GM18907 (cell line): ENCODE results near the gene COG5.

Experiments
- ATAC-seq: cut with Tn5 transposase; IDR thresholded peaks from one replicate; pipeline ENCODE4 v1.9.1; 2021; ENCODE audit warnings: mild to moderate bottlenecking, moderate library complexity; ENCODE audit not compliant: unreplicated experiment

Gene COG5

DNA sequence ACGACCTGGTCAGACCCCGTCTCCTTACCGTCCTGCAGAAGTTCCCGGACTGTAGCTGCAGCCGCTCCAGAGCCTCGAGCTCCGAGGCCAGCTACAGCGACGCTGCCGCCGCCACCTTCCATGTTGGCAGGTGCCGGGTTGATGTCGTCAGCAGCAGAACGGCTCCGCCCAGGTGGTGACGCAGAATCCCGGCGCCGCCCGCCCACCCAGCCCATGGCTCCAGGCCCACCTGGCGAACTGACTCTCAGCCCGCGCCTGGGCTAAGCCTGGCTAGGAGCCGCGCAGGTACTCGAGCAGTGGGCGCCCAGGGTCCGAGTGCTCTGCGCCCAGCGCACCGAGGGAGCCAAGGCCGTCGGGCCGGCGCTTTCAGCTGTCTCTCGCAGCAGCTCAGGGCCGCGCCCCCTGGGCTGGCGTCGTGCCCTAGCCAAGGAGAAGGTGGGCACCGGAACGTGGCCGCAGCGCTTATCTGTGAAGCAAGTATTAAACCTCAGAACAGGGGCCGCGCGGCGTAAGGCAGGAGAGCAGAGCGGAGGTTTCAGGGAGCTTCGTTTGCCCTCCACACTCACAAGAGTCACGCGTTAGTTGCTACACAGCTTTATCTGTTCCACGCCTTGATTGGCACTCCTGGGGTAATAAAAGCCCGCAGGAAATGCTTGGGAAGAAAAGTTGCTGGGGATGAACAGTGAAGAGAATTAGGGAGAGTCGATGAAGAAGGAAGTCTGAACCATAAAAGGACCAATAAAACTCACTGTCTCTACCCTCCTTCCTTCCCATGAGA is at the start of gene COG5, which contains the start of gene DUS4L:
Gene COG5, minus strand, starts transcription at position 146 of the 778 bp plus-strand sequence. Its CDS starts 24 bp downstream, at position 122.
Gene DUS4L, plus strand, starts transcription at position 197 of the 778 bp plus-strand sequence. CDS start 3,100 bp downstream, outside the sequence.
- peak; percentile 94 for ATAC-seq

DNA sequence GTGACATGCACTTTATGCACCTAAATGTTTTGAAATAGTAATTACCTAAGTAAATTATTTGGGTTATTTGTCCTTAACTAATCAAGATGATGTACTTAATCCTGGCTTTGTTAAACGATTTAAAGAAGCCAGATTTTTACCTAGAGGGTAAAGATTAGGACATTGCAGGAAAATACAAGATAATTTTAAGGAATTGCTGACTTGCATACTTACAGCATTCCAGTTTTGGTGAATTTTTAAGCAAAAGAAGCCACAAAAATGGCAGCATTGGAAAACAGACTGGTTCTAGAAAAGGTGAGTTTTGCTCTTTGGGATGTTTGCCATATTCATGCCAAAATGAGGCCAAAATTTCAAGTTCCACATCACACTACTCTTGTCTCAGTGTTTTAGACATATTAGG is 49.7 kb upstream of the COG5 start:
- no peak for ATAC-seq

GRCh38 chr7:107610323-107610722 is 46.6 kb upstream of the COG5 start:
- no peak for ATAC-seq

DNA sequence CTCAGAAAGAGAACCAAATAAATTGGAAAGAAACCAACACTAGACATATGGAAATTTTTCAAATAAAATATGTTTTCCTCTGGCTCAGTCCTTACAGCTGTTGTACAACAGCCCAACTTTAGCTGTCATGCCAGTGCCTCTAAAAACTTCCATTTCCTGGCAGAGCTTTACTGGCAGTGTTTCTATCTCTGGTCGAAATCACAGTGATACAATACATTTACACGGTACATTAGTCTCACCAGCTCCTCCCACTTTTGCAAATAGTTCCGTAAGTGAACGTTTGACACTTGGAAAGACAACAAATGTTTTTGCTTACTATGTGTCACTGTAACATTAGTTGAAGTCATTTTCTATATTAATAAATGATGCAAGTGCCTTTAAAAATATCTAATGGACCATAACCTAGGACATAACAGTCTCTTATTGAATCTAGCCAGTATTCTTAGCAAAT is 46.1 kb upstream of the COG5 start:
- no peak for ATAC-seq

DNA sequence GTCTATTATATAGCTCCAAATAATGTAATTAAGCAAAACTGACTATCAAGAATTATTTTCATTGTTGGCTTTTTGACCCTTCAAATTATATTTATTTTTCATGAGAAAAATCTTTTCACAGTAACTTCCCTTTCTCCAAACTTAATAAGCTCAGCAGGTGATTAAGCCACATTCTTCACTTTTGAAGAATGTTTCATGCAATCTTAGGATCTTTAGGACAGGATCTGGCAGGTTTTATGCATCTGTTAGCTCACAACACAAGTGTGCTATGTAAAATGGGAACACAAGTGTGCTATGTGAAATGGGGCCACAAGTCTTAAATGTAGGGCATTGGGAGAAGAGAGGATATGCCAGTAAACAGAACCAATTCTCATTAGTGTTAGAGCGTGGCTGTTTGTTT is 42.6 kb upstream of the COG5 start:
- ATAC-seq, result no peak

- no peak for ATAC-seq
Measured at GRCh38 chr7:107605218-107605815, 41.6 kb upstream of the COG5 start.

DNA sequence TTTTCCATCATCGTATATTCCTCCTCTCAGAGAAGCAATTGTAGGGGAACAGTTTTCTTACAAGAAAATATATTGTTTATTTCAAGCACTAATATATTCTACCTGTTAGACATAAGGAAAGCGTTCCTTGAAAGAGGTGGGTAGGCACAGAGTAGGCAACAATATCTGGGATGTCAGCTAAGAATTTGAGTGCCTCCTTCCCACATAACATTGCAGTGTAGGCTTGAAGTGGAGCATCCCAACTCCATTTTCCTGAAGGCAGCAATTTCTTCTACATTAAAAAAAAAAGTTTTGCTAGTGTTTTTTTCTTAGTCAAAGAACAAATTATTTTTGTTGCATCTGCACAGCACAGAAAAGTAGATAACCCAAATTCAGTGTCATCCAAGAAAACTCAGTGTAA is 37.1 kb upstream of the COG5 start:
- no peak for ATAC-seq

- no peak for ATAC-seq
Measured at GRCh38 chr7:107599262-107599661, 35.5 kb upstream of the COG5 start.

DNA sequence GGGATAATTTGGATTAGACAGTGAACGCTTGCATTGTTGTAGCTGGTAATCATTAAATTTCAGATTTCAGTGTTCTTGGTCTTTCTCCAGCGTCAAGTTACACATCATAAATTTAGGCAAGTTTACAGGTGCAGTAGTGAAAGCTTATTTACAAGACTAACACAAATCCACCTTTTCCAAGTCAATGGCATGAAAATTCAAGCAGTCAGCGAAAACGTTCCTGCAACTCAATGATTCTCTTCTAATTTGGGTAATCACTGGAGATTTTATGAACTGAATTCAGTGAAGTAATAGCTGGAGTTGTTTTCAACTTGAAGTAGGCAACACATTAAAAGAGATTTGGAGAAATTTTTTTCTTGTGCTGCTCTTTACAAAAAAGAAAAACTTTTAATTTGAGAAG is 34.2 kb upstream of the COG5 start:
- ATAC-seq, result no peak

DNA sequence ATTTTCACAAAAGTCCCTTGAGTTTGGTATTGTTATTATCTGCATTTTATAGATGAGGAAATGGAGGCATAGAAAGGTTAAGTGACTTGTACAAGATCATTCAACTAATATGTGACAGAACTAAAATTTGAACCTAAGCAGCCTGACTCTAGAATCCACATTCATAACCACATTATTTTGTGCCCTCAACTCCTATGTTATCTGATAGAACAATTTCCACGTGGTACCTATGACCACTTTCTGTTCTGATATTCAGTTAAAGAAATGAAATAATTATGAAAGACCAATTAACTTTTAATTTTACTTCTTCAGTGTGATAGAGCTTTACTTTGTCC is 33.8 kb upstream of the COG5 start:
- no peak for ATAC-seq

GRCh38 chr7:107596881-107597581 is 33.3 kb upstream of the COG5 start:
- ATAC-seq, result no peak

DNA sequence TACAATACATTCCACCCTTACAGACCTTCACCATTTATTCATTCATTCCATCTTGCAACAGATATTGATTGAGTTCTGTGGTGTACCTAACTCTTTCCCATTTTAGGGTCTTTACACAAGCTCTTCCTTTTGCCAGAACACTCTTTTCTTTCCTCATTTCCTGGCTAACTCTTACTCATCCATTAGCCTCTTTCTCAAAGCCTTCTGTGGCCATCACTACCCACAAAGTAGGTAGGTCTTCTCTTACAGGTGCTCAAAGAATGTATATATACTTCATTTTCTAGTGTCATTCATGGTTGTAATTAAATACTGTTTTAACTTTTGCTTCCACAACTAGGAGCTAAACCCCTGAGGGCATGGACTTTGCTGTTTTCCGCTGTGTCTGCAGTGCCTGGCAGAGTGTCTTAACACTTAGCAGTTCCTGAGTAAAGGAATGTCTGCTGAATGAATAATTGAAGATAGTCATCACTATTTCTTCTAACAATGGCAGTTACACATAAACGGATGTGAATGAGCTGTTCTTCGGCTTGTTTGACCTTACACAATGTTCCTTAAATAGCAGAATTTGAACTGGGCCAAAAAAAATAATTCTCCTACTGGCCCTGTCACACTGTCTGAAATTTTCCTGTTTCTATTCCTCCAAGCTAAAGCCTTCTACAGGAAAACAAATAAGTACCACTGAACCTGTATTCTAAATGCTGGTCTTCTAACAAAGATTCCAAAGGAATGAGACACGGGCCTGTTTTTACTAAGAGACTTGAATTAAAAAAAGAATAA is 31.4 kb upstream of the COG5 start:
- ATAC-seq, result no peak

- ATAC-seq, result no peak
Measured at GRCh38 chr7:107593025-107593410, 29.3 kb upstream of the COG5 start.

- ATAC-seq, result no peak
Measured at GRCh38 chr7:107592361-107593024, 28.8 kb upstream of the COG5 start.

- no peak for ATAC-seq
Measured at GRCh38 chr7:107591421-107591820, 27.7 kb upstream of the COG5 start.

DNA sequence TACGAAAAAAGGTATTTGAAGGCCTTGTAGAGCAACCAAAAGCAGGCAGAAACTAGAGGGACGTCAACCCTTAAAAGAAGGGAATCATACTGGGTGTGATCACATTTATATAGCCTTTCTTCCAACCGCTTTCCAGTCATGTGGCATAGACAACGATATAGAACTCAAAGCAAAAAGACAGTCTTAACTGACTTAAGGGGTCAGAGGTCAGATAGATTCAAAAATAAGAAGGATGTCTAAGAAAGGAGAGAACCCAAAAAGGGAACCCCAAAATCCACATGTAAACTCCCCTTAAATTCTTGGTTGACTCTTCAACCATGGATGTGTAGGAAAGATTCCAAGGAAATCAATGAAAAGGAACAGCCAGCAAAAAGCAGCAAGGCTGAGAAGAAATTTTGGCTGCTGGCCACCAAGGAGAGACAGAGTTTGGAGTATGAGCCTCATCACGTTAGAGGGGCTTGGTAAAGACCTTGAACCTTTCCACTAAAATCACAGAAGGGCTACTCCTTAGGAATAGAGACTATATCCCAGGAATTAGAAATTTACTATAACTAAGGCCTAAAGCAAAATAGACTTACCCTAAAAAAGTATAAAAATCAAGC is 24.9 kb upstream of the COG5 start:
- ATAC-seq, result no peak

GRCh38 chr7:107584716-107585115 is 21.0 kb upstream of the COG5 start:
- no peak for ATAC-seq

DNA sequence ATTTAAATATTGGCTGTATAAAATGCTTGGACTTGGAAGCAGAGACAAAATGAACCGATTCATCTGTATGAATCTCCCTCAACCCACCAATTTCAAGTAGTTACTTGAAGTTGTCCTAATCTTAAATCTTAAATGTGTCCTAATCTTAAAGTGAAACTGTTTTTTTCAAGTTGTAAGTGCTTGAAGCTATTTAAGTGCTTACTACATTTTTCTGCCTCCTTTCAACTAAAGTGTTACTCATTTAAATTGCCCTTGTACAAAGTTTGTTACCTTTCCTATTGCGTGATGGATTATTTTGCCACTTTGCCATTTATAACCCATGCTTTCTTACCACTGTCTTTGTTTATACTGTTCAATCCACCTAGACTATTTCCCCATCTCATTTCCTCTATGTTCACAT is 19.2 kb upstream of the COG5 start:
- ATAC-seq, result no peak

- no peak for ATAC-seq
Measured at GRCh38 chr7:107581387-107582013, 17.8 kb upstream of the COG5 start.
